ENCODE data around the gene AMHR2.
"Not testable (repeated sequence)": the region's sequence is repeated elsewhere in the genome, so short reads cannot be mapped to it uniquely, and the experiment has no call there.

GRCh38 chr12:53435326-53435725, 11.7 kb downstream of the AMHR2 start:
- not testable (repeated sequence) for TF ChIP-seq CTCF (IDR thresholded peaks at IDR 0.05; ENCODE audit: insufficient read depth, low read depth, low read length); EZH2 (IDR thresholded peaks at IDR 0.05; ENCODE audit: insufficient read depth, low read length)
